GM23248 (cell line): ENCODE data around the gene TTN. TPM values are rescaled to one million over a fixed set of nuclear protein-coding genes. Genes with fewer than 3 reads are reported as not detected.
A peak's percentile ranks its signal among the peaks of the same experiment; 100 is the strongest.

Source experiments
- DNase-seq: peaks from one replicate; pipeline ENCODE4 v3.0.0-alpha.2; 2015
- H2AFZ ChIP-seq: fragments of 200-600 bp; sonication (generic); 2 replicates; pipeline ENCODE4 v1.6.1; 2016; ENCODE audit warnings: antibody characterized with exemption
- H3F3A ChIP-seq: fragments of 200-600 bp; sonication (generic); 2 replicates; pipeline ENCODE4 v1.6.1; 2016; ENCODE audit warnings: mild to moderate bottlenecking, antibody characterized with exemption, mixed run types; ENCODE audit not compliant: insufficient read depth
- H3K27ac ChIP-seq: fragments of 200-600 bp; sonication (generic); 2 replicates; pipeline ENCODE4 v1.5.1; 2016; ENCODE audit warnings: mild to moderate bottlenecking
- H3K27me3 ChIP-seq: fragments of 200-600 bp; sonication (generic); replicated peaks from 2 replicates; pipeline ENCODE4 v1.6.1; 2016; ENCODE audit warnings: mild to moderate bottlenecking; ENCODE audit not compliant: insufficient read depth
- H3K36me3 ChIP-seq: fragments of 200-600 bp; sonication (generic); 2 replicates; pipeline ENCODE4 v1.6.1; 2016; ENCODE audit warnings: low read depth, mild to moderate bottlenecking
- H3K4me1 ChIP-seq: fragments of 200-600 bp; sonication (generic); 2 replicates; pipeline ENCODE4 v1.6.1; 2016; ENCODE audit warnings: mild to moderate bottlenecking; ENCODE audit not compliant: insufficient read depth
- H3K4me2 ChIP-seq: fragments of 200-600 bp; sonication (generic); one replicate; pipeline ENCODE4 v1.6.1; 2016; ENCODE audit warnings: mild to moderate bottlenecking; ENCODE audit not compliant: unreplicated experiment
- H3K4me3 ChIP-seq: fragments of 200-600 bp; sonication (generic); 2 replicates; pipeline ENCODE4 v1.5.1; 2016; ENCODE audit warnings: mild to moderate bottlenecking
- H3K79me2 ChIP-seq: fragments of 200-600 bp; sonication (generic); 2 replicates; pipeline ENCODE4 v1.6.1; 2016; ENCODE audit warnings: mild to moderate bottlenecking; ENCODE audit not compliant: insufficient read depth
- H3K9ac ChIP-seq: fragments of 200-600 bp; sonication (generic); 2 replicates; pipeline ENCODE4 v1.6.1; 2016; ENCODE audit warnings: mild to moderate bottlenecking
- H3K9me2 ChIP-seq: fragments of 200-600 bp; sonication (generic); 2 replicates; pipeline ENCODE4 v1.6.1; 2016; ENCODE audit warnings: mixed run types, mild to moderate bottlenecking, moderate library complexity; ENCODE audit not compliant: insufficient read depth
- H3K9me3 ChIP-seq: fragments of 200-600 bp; sonication (generic); one replicate; pipeline ENCODE4 v1.6.1; 2017; ENCODE audit warnings: low read depth
- H4K20me1 ChIP-seq: fragments of 200-600 bp; sonication (generic); 2 replicates; pipeline ENCODE4 v1.6.0; 2016; ENCODE audit not compliant: insufficient read depth
- EZH2 ChIP-seq: fragments of 200-600 bp; sonication (generic); IDR thresholded peaks from 2 replicates; pipeline ENCODE4 v1.6.1; 2018; ENCODE audit warnings: antibody characterized with exemption, mild to moderate bottlenecking; ENCODE audit not compliant: insufficient read depth, poor library complexity, severe bottlenecking
- EZH2phosphoT487 ChIP-seq: fragments of 200-600 bp; sonication (generic); IDR thresholded peaks from 2 replicates; pipeline ENCODE4 v1.6.1; 2018; ENCODE audit warnings: antibody characterized with exemption, moderate library complexity, mild to moderate bottlenecking, low read depth; ENCODE audit not compliant: insufficient read depth
- WGBS, 2 experiments: methylation state at CpG; one replicate each; pipeline ENCODE4 v1.1.6; 2015 to 2017; ENCODE audit warnings: low lambda C conversion rate in 2 of 2, low coverage in 1 of 2; ENCODE audit errors: missing lambda C conversion rate in 2 of 2; 5-methylcytosine and 5-hydroxymethylcytosine counted together
- in situ Hi-C: fragments of 300-500 bp; cut with MboI; formaldehyde crosslinking; loops from 2 replicates; pipeline ENCODE4 v1.15.0; 2020
- polyA plus RNA-seq: library from polyadenylated mRNA; unstranded; fragments of >200 nt; fragmentation: Nextera tagmentation; extraction: Ambion mirVana; gene quantifications from 2 replicates; pipeline ENCODE4 v1.2.1, GENCODE V29; 2016
- total RNA-seq: library from RNA; depleted of rRNA; stranded (reverse); fragments of >200 nt; shearing (Covaris generic); gene quantifications from 2 replicates; pipeline ENCODE4 v1.2.3, GENCODE V29; 2014

Gene TTN
- total and polyA plus RNA-seq, 2 experiments from 2014 or later = 0.13 TPM; not detected in 1

- Histone ChIP-seq H3K9me3 (no peaks in the 10 kb centered on the region), H3K36me3 (peaks cover 75% of the 10 kb centered on the region), H2AFZ (no peak overlapping the region), H3K27me3 (no peaks in the 10 kb centered on the region), H3F3A (no peaks in the 10 kb centered on the region), H3K9ac (no peak overlapping the region), H3K9me2 (no peaks in the 10 kb centered on the region), H3K4me1 (no peaks in the 10 kb centered on the region), H4K20me1 (no peaks in the 10 kb centered on the region), H3K4me3 (no peak overlapping the region), H3K79me2 (0 out of 2 replicates have a peak, but pooled peaks cover 7% of the 10 kb centered on the region), H3K27ac (no peak overlapping the region), H3K4me2 (no peak overlapping the region)
- in situ Hi-C loops = no loop called here
- no peak for DNase-seq
- TF ChIP-seq EZH2 (no peak), EZH2phosphoT487 (no peak)
These were observed 309.1 kb downstream of the TTN start for GRCh38 chr2:178498137-178498536.

- H3F3A ChIP-seq = no peaks in the 10 kb centered on the region
- H3K9ac ChIP-seq = no peak overlapping the region
- H4K20me1 ChIP-seq = no peaks in the 10 kb centered on the region
- peaks cover 69% of the 10 kb centered on the region for H3K36me3 ChIP-seq
- in situ Hi-C loops = no loop called here
- no peaks in the 10 kb centered on the region for H3K9me3 ChIP-seq
- no peak for DNase-seq
- H3K9me2 ChIP-seq = no peaks in the 10 kb centered on the region
- H3K4me1 ChIP-seq = no peaks in the 10 kb centered on the region
- TF ChIP-seq EZH2 = no peak
- no peak for TF ChIP-seq EZH2phosphoT487
- H3K4me3 ChIP-seq = no peak overlapping the region
- WGBS, 2 experiments = 93 to 95% methylated on average over 4 of the region's 4 CpGs
- no peak overlapping the region for H2AFZ ChIP-seq
- no peaks in the 10 kb centered on the region for H3K27me3 ChIP-seq
- no peak overlapping the region for H3K4me2 ChIP-seq
- no peak overlapping the region for H3K27ac ChIP-seq
- peaks cover 11% of the 10 kb centered on the region; the same call in 1 of the 2 replicates for H3K79me2 ChIP-seq
These were observed 311.2 kb downstream of the TTN start for GRCh38 chr2:178496049-178496448.

- in situ Hi-C loops = no loop called here
- Histone ChIP-seq H2AFZ (no peak overlapping the region), H3K9me2 (no peaks in the 10 kb centered on the region), H3K9me3 (no peaks in the 10 kb centered on the region), H3K36me3 (peaks cover 50% of the 10 kb centered on the region), H3F3A (no peaks in the 10 kb centered on the region), H3K4me3 (no peak overlapping the region), H3K9ac (no peak overlapping the region), H3K79me2 (peaks cover 55% of the 10 kb centered on the region), H4K20me1 (no peaks in the 10 kb centered on the region), H3K27me3 (no peaks in the 10 kb centered on the region), H3K4me1 (no peaks in the 10 kb centered on the region; the same call in 1 of the 2 replicates), H3K4me2 (no peak overlapping the region), H3K27ac (no peak overlapping the region)
- no peak for TF ChIP-seq EZH2
- TF ChIP-seq EZH2phosphoT487 = no peak
- DNase-seq = no peak
- 82 to 84% methylated on average over 6 of the region's 6 CpGs for WGBS, 2 experiments
These were observed 315.6 kb downstream of the TTN start for GRCh38 chr2:178491612-178492011.

- Histone ChIP-seq H3K9me3 (no peaks in the 10 kb centered on the region), H3K27me3 (no peaks in the 10 kb centered on the region), H3K4me3 (no peak overlapping the region), H3K27ac (no peak overlapping the region), H3K9me2 (no peaks in the 10 kb centered on the region), H3K4me2 (no peak overlapping the region), H3K79me2 (peaks cover 98% of the 10 kb centered on the region), H3K4me1 (peaks cover 31% of the 10 kb centered on the region), H2AFZ (no peak overlapping the region), H3K36me3 (no peaks in the 10 kb centered on the region), H3F3A (no peaks in the 10 kb centered on the region), H3K9ac (no peak overlapping the region), H4K20me1 (peaks cover 3% of the 10 kb centered on the region; the same call in 1 of the 2 replicates)
- WGBS, 2 experiments = 14 to 17% methylated on average over 3 of the region's 3 CpGs
- DNase-seq = peak; percentile 3
- no peak for TF ChIP-seq EZH2phosphoT487
- TF ChIP-seq EZH2 = no peak
- in situ Hi-C loops = no loop called here
These were observed 321.9 kb downstream of the TTN start for GRCh38 chr2:178485356-178485755.
